ENCODE data around the gene UBE3B.
A peak's percentile ranks its signal among the peaks of the same experiment; 100 is the strongest.

Gene UBE3B

DNA sequence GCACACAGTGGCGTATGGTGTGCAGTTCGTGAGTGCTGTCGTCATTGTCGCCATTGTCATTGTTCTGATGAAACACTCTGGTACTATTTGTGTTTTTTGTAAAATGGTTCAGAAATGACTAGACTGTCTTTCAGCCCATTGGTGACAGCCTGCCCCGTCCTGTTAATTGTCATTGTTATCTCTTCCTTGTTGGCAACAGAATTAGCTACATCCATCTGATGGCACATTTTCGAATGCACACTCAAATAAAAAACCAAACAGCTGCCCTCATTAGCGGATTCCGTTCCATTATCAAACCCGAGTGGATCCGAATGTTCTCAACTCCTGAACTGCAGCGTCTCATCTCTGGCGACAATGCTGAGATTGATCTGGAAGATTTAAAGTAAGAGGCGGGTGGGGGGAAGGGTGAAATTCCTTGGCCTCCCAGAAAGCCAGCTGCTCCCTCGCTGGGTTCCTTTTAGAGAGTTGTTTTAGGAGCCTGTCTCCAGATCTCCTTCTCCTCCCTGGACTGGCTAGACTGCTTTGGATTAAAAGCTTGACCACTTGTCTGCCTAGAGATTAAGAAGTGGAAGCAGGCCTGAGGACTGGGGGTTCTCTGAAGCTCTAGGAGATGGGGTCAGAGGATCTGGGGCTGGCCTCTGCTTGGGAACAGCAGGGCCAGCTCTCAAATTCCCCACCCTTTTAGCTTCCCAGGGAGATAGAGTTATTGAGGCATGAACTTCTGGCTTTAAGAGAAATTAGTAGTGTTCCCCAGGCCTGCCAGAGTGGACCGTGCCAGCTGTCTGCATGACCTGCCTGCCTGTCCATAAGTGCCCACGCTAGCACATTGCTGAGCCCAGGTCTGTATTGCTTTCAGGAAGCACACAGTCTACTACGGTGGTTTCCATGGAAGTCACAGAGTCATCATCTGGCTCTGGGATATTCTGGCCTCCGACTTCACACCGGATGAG lies 52.5 kb downstream of the UBE3B start:
- no peak for DNase-seq (ENCODE audit: low spot score)

DNA sequence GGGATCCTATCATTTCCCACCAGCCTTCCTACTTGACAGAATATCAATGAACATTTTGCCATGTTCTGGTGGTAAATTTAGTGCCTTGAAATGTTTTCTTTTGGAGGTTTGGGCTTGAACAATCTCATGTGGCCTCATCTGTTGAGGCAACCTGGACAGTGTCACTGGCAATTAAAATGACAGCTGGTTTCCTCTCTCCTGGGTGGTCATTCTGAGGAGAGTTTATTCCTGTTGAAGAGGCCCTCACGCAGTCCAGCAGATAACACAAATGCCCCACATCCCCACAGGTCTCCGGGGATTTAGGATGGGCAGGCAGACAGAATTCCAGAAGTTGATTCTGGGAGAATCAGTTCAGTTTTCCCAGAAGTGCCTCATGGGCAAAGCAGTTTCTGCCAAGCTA lies 54.0 kb downstream of the UBE3B start:
- DNase-seq (ENCODE audit: low spot score): no peak

DNA sequence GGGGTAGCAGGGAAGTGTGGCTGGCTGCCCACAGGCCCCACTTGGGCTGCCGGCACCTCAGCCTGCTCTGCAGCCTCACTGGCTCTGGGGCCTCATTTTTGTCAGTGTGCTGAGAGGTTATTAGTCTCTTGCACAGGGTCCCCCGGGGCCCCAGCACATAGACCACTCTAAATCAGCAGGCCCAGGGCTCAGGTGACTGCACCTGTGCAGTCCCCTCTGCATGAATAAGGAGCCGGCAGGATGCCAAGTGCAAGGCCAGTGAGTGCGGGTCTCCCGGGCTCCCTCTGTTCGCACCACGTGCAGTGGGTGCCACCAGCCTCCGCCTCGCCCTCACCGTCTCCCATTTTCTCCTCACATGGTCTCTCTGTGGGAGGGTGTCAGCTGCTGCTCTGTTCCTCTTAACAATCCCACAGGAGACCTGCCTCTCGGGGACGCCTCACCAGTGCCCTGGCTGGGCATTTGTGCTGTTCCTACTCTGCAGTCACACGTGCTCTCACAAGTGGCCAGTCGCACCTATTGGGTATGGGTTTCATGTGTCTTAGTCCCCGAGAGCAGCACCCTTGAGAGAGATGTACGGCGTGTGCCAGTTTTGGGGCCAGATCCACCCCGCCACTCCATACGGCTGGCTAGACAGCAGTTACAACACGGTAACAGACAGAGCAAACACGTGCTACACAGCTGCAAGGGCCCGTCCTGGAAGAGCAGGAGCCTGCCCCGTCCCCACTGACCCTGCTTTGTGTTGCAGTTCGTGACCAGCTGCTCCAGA lies 55.5 kb downstream of the UBE3B start:
- no peak for DNase-seq (ENCODE audit: low spot score)

DNA sequence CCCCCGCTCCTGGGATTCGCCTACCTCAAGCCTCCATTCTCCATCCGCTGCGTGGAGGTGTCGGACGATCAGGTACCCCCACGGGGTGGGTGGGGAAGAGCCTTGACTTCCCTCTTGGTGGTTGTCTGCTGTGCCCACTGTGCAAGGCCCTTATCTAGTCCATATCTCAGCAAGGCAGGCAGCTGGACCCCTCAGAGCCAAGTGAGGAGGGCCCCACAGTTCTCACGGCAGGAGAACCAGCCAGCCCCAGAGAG lies 56.0 kb downstream of the UBE3B start:
- DNase-seq (ENCODE audit: low spot score): no peak

DNA sequence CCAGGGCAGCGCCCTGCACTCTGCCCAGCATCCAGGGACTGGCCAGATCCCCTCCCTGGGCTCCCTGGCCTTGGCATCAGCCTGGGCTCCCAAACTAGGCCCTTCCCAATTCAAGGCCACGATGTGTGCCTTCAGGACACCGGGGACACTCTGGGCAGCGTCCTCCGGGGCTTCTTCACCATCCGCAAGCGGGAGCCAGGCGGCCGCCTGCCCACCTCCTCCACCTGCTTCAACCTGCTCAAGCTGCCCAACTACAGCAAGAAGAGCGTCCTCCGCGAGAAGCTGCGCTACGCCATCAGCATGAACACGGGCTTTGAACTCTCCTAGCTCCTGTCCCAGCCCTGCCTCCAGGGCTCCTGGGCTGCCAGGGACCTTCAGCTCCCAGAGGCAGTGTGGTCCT lies 57.0 kb downstream of the UBE3B start:
- no peak for DNase-seq (ENCODE audit: low spot score)

DNA sequence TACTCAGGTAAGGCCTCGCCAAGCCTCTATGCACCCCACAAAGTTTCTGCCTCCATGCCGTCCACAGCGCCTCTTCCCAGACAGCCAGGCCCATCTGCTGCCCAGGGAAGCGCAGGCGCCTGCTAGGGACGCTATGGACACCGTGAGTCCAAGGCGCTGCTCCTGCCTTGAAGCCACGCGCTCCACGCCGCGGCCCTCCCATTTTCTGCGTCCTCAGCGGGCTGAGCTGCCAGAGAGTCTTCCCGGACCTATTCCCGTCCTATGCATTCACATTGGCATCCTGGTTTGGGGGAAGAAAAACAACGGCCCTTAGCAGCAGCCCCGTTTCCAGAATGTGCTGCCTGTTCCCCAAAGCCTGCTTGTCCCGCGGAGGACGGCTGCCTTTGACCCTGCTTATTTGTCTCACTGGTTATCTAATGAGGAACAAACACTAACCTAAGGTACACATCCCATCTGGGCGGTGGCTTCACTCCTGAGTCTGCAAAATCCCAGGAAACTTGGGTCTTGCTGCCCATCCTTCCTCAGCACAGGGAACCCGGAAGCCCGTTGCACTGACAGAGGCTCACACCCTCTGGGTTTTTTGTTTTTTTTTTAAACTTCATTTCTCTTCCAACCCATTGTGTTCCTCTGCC lies 57.9 kb downstream of the UBE3B start:
- no peak for DNase-seq (ENCODE audit: low spot score)

DNA sequence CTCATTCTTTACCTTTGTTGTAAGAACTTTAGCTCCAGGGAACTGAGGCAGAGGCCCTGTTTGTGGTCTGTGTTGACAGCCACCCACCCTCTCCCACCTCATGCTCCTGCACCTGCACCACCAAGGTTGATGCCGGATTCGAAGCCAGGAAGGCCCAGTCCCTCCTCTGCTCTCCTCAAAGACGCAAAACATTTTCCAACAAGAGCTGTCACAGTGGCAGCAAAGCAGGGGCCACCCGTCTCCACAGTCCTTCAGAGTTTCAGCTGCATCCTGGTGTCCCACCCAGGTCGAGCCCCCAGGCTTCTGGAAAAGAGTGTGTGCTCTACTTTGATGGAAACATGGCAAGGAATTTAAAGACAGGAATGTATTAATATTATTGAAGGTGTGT lies 58.4 kb downstream of the UBE3B start:
- no peak for DNase-seq (ENCODE audit: low spot score)

DNA sequence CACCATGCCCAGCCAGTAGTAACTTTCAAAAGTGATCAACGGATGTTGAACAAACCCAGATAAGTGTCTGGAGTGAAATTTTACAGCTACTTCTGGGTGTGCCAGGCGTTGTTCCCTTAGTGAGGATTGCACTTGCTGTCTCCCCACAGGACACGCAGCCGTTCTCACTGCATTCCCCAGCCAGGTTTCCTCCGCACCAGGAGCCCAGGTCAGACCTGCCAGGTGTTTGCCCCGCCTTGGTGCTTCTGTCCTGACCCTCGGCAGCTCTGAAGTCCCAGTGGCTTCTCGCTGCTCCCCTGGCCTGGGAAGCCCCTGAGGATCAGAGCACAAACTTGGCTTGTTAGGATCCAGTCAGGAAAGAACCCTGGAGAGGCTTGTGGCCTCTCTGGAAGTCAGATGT lies 59.7 kb downstream of the UBE3B start:
- DNase-seq (ENCODE audit: low spot score): no peak

DNA sequence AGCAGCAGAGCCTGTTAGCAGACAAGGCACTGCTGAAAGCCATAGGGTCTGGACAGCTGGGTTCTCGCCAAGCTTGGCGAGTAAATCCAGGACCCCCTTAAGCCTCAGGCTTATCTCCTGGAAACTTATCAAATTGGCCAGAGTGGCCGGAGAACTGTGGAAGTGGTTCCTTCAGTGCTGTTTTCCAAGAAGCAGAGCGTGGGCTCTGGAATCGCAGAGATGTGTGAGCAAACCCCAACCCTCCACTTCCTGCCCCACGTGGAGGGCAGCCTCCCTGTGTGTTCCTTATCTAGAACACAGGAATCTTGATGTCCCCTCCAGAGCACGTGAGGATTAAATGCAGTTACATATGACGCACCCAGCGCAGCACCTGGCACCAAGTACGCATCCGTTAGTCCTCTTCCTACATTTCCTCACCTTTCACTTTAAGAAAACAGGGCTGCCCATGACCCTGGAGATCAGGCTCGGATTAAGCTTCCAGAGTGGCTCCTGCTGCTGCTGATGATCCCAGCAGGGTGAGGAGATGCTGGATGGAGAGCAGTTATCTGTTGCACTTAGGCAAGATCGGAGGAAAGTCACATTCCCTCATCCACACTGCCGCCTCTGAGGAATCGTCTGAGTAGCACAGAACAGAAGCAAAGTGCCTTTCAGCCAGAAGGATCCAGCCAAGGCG lies 60.9 kb downstream of the UBE3B start:
- DNase-seq (ENCODE audit: low spot score): no peak

DNA sequence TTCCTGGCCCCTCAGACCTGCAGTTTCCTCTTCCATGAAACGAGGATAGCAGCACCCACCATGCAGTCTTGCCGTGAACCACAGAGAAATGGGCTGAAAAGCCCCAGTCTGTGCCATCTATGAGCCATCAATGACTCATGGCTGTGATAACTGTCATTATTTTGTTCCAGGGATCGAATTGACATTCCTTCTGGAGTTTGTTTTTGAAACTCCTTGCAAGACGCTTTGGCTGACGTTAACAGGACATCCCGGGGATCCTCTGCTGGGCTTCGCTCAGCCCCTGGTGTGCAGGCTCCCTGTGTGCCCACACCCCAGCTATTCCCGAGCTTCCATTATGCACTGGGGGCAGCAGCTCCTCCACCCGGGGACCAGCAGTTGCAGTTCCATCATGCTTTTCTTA lies 62.1 kb downstream of the UBE3B start:
- DNase-seq (ENCODE audit: low spot score): peak; percentile 43

DNA sequence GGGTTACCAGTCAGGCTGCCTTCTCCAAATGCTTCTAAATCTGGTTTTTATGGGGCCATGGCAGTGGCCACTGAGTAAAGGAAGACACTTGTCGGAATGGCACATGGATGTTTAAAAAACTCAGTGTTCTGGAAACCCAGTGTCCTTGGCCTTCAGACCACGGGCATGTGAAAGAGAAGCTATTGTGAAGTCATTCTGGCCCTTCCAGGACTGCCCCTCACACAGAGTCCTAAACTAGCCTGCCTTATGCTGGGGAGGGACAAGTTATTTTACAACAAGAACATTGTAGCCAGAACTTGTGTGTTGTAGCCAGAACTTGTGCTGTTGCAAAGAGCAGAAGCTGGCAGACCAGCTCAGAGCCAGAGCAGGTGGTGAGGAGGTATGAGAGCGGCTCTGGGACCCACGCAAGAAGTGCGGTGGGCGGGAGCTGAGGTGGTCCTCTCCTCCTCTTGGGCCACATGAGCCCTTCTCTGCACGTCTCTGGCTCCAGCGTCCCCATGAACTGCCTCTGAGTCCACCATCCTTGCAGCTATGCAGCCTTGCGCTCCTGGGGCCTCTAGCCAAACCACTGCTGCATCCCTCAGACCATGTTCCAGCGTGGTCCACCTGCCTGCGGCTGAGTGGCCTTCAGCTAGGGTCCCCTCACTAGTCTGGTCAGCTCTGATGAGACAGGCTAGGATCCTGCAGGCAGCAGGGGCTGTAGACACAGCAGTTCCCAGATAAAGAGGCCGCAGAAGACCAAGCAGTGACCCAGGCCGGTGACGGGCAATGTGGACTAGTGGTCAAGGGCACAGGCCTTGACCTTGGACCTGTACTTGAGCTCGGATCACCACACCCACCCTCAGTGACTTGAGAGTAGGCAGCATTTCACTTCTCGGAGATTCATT lies 63.3 kb downstream of the UBE3B start:
- no peak for DNase-seq (ENCODE audit: low spot score)

DNA sequence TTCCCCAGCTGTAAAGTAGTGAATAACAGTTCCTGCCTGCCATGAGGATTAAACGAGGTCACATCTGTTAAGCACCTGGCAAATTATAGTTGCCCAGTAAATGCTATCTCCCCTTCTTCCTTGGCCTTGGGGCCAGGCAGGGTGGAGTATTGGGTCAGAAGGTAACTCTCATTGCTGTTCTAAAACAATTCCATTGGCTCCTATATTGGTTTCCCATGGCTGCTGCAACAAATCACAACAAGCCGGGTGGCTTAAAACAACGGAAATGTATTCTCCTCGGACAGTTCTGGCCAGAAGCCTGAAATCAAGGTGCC lies 63.9 kb downstream of the UBE3B start:
- DNase-seq (ENCODE audit: low spot score): no peak

DNA sequence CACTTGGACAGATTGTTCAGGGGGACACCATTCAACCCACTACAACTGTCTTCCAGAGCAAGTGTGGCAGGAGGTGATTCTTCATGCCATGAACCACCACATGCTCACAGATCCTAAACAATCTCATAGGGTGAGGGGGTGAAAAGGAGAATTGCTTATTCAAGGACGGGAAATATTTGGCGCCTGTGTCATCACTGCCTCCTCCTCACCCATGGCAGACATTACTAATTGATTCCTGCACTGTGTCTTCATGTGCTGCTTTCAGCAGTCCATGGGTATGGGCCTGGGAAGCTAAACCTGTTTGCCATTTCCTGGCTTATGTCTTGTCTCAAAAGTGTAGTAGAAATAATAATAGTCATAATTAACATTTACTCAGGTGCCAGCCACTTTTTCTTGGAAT lies 64.6 kb downstream of the UBE3B start:
- no peak for DNase-seq (ENCODE audit: low spot score)

DNA sequence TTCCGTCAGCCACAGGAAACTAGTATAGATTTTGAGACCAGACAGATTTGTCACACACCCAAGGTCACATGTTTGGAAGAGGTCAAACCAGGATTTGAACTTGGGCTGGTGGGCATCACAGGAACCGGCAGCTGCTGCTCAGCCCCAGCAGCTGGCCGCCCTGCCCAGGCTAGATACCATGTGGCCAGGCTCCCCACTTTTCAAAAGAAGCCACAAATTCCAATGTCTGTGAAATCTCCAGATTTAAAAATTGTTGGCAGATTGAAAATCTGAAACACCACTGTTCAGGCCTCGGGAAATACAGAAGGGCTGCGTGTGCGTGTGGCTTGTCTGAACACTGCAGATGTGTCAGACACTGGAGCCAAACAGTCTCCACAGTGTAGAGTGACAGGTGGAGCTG lies 65.4 kb downstream of the UBE3B start:
- DNase-seq (ENCODE audit: low spot score): no peak

DNA sequence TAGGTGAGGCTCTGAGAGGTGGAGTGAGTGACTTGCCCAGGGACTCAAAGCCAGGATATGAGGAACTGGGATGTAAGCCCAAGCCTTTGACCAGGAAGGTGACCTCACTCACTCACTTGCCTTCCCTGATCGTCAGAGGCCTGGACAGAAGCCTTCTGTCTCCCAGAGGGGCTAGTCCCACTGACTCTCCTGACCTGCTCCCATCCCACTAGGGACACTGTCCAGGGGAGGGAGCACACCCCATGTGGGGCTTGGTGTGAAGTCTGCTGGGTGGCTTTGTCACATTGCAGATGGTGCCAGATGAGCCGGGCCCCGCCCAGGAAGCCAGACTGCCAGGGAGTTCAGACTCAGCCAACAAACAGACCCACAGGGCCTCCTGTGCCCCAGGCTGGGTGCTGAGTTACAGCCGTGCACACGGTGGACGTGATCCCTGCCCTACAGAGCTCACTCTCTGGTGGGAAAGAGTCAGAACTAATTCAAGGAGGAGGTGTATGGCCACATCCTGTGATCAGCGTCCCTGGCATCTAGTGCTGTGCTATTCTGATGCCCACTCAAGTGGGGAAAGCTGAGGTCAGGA lies 67.6 kb downstream of the UBE3B start:
- peak; percentile 57 for DNase-seq (ENCODE audit: low spot score)

DNA sequence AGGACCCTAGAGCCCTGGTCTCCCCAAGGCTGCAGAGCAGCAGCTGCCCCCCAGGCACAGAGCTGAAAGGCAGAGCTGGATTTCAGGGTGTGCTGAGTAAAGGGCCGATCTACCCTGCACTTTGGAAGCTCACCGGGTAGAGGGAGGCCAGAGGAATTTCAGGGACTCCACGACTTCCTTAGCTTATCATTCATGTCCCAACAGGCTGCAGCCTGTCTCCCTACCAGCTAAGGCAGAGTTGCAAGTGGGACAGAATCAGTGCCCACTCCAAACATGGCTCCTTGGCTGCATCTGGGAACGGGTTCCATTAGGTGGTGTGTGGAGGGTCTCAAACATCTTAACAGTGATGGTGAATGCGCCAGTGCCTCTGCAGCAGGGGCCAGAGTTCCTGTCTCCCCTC lies 68.4 kb downstream of the UBE3B start:
- no peak for DNase-seq (ENCODE audit: low spot score)

DNA sequence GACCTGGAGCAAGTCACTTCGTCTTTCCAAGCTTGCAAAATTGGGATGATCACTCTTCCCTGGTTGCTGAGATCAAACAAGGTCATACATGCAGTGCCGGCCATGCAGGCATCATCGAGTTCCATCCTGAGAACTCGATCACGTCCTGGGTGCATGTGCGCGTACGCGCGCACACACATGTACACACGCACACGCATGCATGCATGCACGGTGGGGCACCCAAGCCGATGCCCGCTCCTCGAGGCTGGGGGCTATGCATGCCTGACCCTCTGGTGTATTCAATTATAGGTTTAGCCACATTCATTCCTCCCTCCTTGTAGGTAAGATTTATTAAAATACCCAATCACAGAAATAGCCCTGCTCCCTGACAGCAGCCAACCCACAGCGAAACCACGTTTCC lies 69.9 kb downstream of the UBE3B start:
- DNase-seq (ENCODE audit: low spot score): no peak

DNA sequence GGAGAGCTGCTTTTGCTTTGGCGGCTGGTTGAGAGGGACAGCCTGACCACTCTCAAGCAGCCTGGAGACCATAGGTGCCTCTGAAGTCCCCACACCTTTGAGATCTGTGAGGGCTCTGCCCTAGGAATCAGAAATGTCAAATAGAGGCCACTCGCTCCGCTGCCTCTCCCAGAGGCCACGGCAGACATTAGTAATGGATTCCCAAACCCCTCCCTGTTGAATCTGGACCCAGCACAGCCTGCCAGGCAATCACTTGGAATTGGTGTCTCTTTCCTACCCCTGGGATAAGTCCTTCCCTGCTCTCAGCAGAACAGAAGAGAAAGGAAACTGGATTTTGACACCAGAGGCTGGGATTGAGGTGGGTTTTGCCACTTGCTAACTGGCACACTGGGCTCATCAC lies 70.8 kb downstream of the UBE3B start:
- no peak for DNase-seq (ENCODE audit: low spot score)

DNA sequence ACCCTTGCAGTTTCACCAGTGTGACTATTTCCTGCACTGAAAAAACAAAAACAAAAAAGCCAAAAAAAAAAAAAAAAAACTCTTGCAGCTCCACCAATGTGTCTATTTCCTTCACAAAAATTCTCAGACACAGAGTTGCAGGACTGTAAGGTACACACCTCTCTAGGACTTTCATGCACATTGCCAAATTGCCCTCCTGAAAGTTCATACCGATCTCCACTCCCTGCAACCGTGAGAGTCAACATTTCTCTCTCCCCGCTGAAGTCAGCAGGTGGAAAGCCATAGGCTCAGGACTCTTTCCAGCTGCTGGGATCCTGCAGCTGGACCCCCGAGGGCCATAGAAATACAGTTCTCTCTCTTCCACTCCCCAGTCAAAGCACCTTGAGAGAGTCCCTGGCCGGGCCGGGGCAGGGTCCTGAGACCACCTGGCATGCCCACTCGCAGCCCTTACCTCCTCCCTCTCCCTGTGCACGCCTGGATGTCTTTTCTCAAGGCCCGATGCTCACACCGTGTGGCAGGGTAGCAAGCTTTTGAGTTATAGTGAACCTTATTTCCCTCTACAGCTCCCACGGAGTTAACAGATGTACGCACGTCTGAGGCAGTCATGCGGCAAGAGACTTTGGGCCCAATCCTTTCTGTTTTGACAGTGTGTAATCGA lies 72.3 kb downstream of the UBE3B start:
- no peak for DNase-seq (ENCODE audit: low spot score)

DNA sequence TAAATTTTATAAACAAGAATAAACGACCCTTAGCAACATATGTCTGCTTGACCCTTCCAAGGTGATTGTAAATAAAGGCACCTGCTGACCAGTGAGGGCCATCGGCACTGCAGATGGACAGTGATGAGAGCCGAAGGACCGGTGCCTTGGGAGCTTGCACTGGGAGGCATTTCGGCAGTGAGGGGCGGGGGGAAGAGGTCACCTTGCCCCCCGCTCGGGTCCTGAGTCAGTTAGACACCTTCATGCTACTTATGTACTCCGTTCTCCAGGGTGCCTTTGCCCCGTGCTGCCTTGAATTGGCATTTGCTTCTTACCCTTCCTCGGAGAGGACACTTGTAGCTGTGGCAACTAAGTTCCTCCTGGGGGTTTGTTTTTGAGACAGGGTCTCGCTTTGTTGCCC lies 72.8 kb downstream of the UBE3B start:
- no peak for DNase-seq (ENCODE audit: low spot score)

DNA sequence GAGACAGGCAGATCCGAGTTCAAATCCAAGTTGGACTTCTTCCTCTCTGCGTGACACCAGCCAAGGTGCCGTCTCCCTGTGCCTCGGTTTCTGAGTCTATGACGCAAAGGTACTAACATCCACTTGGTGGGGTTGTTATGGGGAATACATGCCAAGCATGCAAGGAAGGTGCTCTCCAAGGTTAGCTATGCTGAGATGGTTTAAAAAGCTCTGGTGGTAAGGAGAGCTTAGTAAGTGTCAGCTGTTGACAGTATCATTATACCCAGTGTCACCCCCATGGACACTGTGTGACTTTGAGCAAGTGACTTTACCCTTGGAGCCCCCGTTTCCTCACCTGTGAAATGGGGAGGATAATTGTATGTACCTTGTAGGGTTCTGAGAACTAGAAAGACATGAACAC lies 73.7 kb downstream of the UBE3B start:
- DNase-seq (ENCODE audit: low spot score): no peak
